22Rv1 (cell line): ENCODE data around the gene BPIFB6.

ENCODE experiments used
- H3K27ac ChIP-seq: fragments of 450-650 bp; 2 replicates; pipeline ENCODE4 v1.5.1; 2017
- ZFX ChIP-seq: fragments of 450-650 bp; IDR thresholded peaks from 2 replicates; pipeline ENCODE4 v1.6.1; 2017; ENCODE audit warnings: antibody characterized with exemption, borderline replicate concordance
- TF ChIP-seq, protein P1 (sequence below): fragments of 450-650 bp; IDR thresholded peaks from 2 replicates; pipeline ENCODE4 v1.5.1; 2017; ENCODE audit warnings: mild to moderate bottlenecking

Gene BPIFB6

DNA sequence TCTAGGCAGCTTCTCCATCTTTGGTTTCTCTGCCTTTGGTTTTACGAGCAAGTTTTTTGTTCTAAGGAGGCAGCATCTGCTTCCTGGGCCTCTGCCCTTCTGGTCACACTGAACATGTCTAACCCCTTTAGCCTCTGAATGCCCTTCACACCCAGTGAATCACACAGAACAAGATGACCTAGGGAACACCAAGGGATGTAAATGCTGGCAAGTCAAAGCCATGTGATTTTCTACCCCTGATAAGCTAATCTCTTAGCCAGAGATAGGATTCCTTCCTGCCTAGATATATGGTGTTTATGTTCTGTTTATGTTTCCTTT is 7.2 kb upstream of the BPIFB6 start:
- H3K27ac ChIP-seq = no peak overlapping the region

DNA sequence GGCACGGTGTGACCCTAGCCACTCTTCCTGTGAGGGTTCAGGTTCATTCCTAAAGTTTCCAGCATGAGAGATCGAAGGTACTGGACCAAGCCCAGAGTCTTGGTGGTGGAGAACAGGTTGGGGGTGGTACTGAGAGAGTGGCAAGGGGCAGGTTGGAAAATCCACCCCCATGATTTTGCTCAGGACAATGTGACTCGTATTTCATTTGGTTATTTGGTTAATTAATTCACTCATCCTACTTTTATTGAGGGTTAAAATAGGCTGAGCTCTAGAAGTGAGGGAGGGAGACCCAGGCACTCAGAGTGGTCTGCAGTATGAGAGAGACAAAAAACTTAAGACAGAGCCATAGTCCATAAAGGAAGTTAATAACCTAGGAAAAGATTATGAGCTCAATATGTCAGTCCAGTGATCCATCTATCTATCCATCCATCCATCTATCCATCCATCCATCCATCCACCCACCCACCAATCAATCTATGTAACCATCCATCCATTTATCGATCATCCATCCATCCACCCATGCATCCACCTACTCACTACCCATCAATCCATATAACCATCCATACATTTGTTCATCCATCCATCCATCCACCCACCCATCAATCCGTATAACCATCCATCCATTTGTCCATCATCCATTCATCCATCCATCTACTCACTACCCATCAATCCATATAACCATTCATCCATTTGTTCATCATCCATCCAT is 6.7 kb upstream of the BPIFB6 start:
- no peak overlapping the region for H3K27ac ChIP-seq
- no peak for TF ChIP-seq ZFX
- TF ChIP-seq, protein P1, sequence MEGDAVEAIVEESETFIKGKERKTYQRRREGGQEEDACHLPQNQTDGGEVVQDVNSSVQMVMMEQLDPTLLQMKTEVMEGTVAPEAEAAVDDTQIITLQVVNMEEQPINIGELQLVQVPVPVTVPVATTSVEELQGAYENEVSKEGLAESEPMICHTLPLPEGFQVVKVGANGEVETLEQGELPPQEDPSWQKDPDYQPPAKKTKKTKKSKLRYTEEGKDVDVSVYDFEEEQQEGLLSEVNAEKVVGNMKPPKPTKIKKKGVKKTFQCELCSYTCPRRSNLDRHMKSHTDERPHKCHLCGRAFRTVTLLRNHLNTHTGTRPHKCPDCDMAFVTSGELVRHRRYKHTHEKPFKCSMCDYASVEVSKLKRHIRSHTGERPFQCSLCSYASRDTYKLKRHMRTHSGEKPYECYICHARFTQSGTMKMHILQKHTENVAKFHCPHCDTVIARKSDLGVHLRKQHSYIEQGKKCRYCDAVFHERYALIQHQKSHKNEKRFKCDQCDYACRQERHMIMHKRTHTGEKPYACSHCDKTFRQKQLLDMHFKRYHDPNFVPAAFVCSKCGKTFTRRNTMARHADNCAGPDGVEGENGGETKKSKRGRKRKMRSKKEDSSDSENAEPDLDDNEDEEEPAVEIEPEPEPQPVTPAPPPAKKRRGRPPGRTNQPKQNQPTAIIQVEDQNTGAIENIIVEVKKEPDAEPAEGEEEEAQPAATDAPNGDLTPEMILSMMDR = no peak

More for the DNA sequence above, 7.2 kb upstream of the BPIFB6 start:
- TF ChIP-seq, protein P1 = no peak
- TF ChIP-seq ZFX = no peak

DNA sequence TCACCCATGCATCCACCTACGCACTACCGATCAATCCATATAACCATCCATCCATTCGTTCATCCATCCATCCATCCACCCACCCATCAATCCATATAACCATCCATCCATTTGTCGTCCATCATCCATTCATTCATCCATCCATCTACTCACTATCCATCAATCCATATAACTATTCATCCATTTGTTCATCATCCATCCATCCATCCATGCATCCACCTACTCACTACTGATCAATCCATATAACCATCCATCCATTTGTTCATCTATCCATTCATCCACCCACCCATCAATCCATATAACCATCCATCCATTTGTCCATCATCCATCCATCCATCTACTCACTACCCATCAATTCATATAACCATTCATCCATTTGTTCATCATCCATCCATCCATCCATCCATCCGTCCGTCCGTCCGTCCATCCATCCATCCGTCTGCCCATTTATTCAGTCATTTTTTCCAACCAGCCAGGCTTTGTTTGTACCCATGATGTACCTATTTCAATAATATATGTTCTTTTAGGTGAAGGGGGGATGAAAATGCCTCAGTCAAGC is 6.1 kb upstream of the BPIFB6 start:
- TF ChIP-seq, protein P1 = no peak
- TF ChIP-seq ZFX = no peak
- no peak overlapping the region for H3K27ac ChIP-seq

DNA sequence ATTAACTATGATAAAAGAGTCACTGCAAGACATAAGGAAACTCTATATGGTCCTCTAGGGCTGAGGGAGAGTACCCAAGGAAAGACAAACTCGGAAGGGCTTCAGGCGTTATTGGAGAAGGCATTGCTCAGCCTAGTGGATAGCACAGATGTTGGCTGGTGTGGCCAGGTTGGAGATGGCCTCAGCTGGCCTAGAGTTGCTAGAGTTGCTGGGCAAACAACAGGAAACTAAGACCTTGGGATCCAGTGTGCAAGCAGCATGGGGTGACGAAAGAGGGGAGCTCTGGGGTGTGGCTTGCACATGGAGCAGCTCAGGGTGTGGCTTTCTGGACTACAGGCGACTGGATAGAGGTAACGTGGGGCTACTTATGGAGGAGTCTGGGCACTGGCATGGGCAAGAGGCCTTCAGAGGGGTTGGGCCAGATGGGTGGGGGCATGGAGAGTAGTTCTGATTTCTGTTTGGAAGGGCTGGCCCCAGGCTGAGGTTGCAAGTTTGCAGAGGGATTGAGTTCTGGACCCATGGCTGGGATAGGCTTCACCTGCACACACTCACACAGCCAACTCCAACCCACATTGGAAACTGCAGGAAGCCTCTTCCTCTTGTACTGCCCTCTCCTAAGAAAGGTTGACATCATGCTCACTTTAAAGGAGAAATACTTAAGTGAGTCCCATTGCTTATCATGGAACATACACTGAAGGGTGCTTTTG is 5.2 kb upstream of the BPIFB6 start:
- TF ChIP-seq, protein P1 = no peak
- no peak for TF ChIP-seq ZFX
- no peak overlapping the region for H3K27ac ChIP-seq

DNA sequence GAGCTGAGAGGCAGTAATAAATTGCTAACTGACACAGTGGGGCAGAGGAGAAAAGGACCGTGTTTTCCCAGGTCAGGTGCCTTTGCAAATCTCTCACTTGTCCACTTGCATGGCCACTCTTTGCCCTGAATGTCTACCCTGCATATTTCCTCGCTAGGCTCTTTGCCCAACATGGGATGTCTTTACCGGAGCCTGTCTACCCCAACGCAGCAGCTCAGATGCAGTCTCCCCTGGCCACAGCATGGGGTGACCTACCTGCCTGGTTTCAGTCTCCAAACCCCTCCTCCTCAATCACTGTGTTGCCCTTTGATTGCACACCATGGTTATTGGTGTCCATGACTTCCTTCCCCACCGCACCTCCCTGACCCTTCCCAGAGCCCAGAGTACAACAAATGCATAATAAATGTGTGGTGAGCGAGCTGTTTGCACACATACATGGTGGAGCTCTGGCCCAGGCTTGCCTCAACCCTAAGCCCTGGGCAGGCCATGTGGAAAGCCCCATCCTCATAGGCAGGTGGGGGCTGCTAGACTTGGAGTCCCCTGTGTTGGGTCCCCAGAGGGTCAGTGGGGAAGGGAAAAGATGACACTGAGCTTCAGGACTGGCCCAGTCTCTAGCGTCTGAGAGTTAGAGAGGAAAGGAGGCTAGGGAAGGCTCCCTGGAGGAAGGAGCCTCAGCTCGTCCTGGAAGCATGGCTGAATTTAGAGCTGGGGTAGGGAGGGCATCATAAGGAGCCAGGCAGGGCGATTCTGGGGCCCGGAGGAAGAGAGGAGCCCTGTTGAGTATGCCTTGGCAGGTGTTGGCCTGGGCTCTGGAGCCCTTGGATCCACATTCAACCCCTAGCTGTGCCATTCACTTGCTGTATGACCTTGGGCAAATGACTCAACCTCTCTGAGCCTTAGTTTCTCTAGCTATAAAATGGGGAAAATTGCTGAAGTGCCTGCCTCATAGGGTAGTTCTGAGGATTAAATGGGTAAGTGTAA is 4.4 kb upstream of the BPIFB6 start:
- no peak for TF ChIP-seq ZFX
- TF ChIP-seq, protein P1 = no peak
- no peak overlapping the region for H3K27ac ChIP-seq

DNA sequence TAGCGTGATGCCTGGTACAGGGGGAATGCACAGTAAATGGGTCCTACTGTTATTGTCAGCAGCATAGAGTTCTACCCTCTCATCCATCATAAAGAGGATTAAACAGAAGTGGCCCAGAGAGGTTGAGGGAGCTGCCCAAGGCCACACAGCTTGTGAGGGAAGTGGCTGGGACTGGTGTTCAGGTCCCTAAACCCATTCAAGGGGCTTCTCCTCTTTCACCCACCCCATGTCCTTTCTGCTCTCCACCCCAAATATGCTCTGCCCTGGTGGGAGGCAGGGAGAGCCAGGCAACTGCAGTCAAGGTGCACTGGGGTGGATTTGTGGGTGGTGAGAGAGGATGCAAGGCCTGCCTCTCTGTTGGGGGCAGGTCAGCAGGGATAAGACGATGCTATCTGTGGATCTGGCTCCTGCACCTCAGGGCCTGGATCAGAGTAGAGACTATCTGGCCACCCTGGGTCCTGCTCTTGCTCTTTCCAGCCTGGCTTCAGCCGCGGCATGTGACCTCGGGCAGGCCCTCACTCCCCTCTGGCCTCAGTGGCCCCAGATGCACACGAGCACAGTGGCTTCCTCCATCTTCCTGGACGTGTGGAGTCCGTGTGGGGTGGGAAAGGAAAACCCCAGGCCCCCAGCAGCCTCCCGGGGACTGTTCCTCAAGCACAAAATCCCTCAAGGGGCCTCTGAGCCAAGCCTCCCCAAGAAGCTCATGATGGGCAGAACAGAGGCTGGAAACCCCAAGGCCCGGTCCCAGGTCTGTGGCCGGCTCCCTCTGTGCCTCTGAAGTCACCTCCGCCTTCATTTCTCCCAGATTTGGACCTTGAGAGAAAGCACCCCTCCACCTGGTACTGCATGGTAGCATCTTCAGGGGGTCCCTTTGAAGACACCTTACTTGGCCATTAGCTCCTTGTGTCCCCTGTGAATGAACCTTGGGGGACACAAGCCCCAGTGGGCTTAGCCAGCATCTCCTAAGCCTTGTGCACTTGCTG is 3.4 kb upstream of the BPIFB6 start:
- no peak overlapping the region for H3K27ac ChIP-seq
- TF ChIP-seq, protein P1 = no peak
- TF ChIP-seq ZFX = no peak
